Neural cell (in vitro differentiated cells): ENCODE measurements around the gene TESK1. TPM values are rescaled to one million over a fixed set of nuclear protein-coding genes. Genes with fewer than 3 reads are reported as not detected.

Experiments used
- H2AFZ ChIP-seq: fragments of 200-600, 300-800 bp; sonication (generic), shearing (Covaris generic); 2 replicates; pipeline ENCODE4 v1.6.0; 2014; ENCODE audit warnings: low read depth, mild to moderate bottlenecking, antibody characterized with exemption, low read length, moderate library complexity
- H3F3A ChIP-seq: fragments of 200-600 bp; shearing (Covaris generic); 2 replicates; pipeline ENCODE4 v1.6.1; 2016; ENCODE audit warnings: mild to moderate bottlenecking, moderate library complexity, mixed read lengths, antibody characterized with exemption, low read length; ENCODE audit not compliant: insufficient read depth, poor library complexity, severe bottlenecking
- H3K27ac ChIP-seq: fragments of 200-600, 300-800 bp; sonication (generic), shearing (Covaris generic); 2 replicates; pipeline ENCODE4 v1.5.1; 2014; ENCODE audit warnings: mild to moderate bottlenecking, low read length, moderate library complexity
- H3K27me3 ChIP-seq: fragments of 300-800, 200-600 bp; sonication (generic), shearing (Covaris generic); 2 replicates; pipeline ENCODE4 v1.6.0; 2014; ENCODE audit warnings: mild to moderate bottlenecking, low read depth, low read length, moderate library complexity; ENCODE audit not compliant: insufficient read depth
- H3K36me3 ChIP-seq: fragments of 300-800, 200-600 bp; sonication (generic), shearing (Covaris generic); 2 replicates; pipeline ENCODE4 v1.5.1; 2014; ENCODE audit warnings: mild to moderate bottlenecking, antibody characterized with exemption, low read length, moderate library complexity; ENCODE audit not compliant: insufficient read depth
- H3K4me2 ChIP-seq: fragments of 300-800, 200-600 bp; sonication (generic), shearing (Covaris generic); 2 replicates; pipeline ENCODE4 v1.6.0; 2014; ENCODE audit warnings: mild to moderate bottlenecking, low read length
- H3K4me3 ChIP-seq: fragments of 300-800, 200-600 bp; sonication (generic), shearing (Covaris generic); 2 replicates; pipeline ENCODE4 v1.5.1; 2014; ENCODE audit warnings: mild to moderate bottlenecking, low read length, moderate library complexity
- H3K79me2 ChIP-seq: fragments of 200-600 bp; shearing (Covaris generic); replicated peaks from 2 replicates; pipeline ENCODE4 v1.6.0; 2014; ENCODE audit warnings: mild to moderate bottlenecking, low read length, moderate library complexity; ENCODE audit not compliant: insufficient read depth
- H3K9ac ChIP-seq: fragments of 300-800, 200-600 bp; sonication (generic), shearing (Covaris generic); 2 replicates; pipeline ENCODE4 v1.6.1; 2016; ENCODE audit warnings: mild to moderate bottlenecking, low read length, mixed read lengths
- H3K9me2 ChIP-seq: fragments of 200-600 bp; shearing (Covaris generic); 2 replicates; pipeline ENCODE4 v1.6.1; 2016; ENCODE audit warnings: mild to moderate bottlenecking, low read length, mixed read lengths; ENCODE audit not compliant: insufficient read depth
- H3K9me3 ChIP-seq: fragments of 200-600, 300-800 bp; sonication (generic), shearing (Covaris generic); 2 replicates; pipeline ENCODE4 v1.6.1; 2016; ENCODE audit warnings: mild to moderate bottlenecking, mixed run types, low read length, moderate library complexity, mixed read lengths
- H4K20me1 ChIP-seq: fragments of 200-600 bp; shearing (Covaris generic); 2 replicates; pipeline ENCODE4 v1.6.1; 2016; ENCODE audit warnings: mild to moderate bottlenecking, mixed run types; ENCODE audit not compliant: insufficient read depth
- CTCF ChIP-seq: fragments of 450-650 bp; IDR thresholded peaks from 2 replicates; pipeline ENCODE4 v1.5.1; 2014; ENCODE audit warnings: antibody characterized with exemption, mild to moderate bottlenecking, moderate library complexity; ENCODE audit not compliant: poor library complexity, severe bottlenecking
- EP300 ChIP-seq: fragments of 450-650 bp; conservative IDR thresholded peaks from 2 replicates; pipeline ENCODE4 v1.6.1; 2014; ENCODE audit warnings: antibody characterized with exemption, mild to moderate bottlenecking, moderate library complexity; ENCODE audit not compliant: poor library complexity, severe bottlenecking
- EZH2 ChIP-seq: fragments of 200-600, 300-800 bp; shearing (Covaris generic), sonication (generic); IDR thresholded peaks from 2 replicates; pipeline ENCODE4 v1.6.1; 2014; ENCODE audit warnings: antibody characterized with exemption, low read length, borderline replicate concordance, mild to moderate bottlenecking; ENCODE audit not compliant: insufficient read depth, poor library complexity, severe bottlenecking
- MXI1 ChIP-seq: fragments of 450-650 bp; conservative IDR thresholded peaks from 2 replicates; pipeline ENCODE4 v1.6.1; 2014; ENCODE audit warnings: antibody characterized with exemption, mild to moderate bottlenecking; ENCODE audit not compliant: poor library complexity, severe bottlenecking
- POLR2AphosphoS5 ChIP-seq: IDR thresholded peaks from 2 replicates; pipeline ENCODE4 v1.6.1; 2012
- RAD21 ChIP-seq: fragments of 450-650 bp; conservative IDR thresholded peaks from 2 replicates; pipeline ENCODE4 v1.6.1; 2014; ENCODE audit warnings: antibody characterized with exemption, mild to moderate bottlenecking, moderate library complexity
- REST ChIP-seq: IDR thresholded peaks from 2 replicates; pipeline ENCODE4 v1.6.1; 2012; ENCODE audit warnings: borderline replicate concordance
- SMC3 ChIP-seq: fragments of 450-650 bp; conservative IDR thresholded peaks from 2 replicates; pipeline ENCODE4 v1.6.1; 2014; ENCODE audit warnings: antibody characterized with exemption, mild to moderate bottlenecking, moderate library complexity; ENCODE audit not compliant: poor library complexity
- TAF1 ChIP-seq: IDR thresholded peaks from 2 replicates; pipeline ENCODE4 v1.6.1; 2012; ENCODE audit warnings: low read depth
- polyA plus RNA-seq: library from polyadenylated mRNA; depleted of rRNA; stranded (reverse); fragments of >200 nt; gene quantifications from 2 replicates; pipeline ENCODE4 v1.2.3, GENCODE V29; 2014

The TESK1 gene
- polyA plus RNA-seq, 1 donor from 2014 or later: 37.9 TPM

DNA sequence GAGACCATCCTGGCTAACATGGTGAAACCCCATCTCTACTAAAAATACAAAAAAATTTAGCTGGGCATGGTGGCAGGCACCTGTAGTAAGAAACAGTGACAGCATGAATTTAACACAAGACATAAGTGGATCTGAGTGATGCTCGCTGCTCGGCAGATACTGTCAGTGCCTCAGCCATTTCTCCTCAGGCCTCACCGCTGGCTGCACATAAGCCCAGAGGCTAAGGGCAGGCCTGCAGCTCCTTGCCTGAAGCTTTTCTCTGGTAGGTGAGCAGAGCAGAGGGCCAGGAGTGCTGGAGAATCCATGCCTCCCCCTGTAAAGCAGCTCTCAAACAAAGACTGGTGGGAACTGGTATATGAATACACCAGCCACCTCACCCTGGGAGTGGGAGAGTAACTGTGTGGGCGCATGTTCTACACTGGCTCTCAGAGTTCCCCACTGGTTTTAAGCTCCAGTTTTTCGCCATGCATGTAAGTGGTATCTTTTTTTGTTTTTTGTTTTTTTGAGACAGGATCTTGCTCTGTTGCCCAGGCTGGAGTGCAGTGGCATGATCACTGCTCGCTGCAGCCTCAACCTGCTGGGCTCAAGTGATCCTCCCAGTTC, 23.4 kb downstream of the TESK1 start:
- H3K9me2 ChIP-seq: no peaks in the 10 kb centered on the region
- H3K36me3 ChIP-seq: no peaks in the 10 kb centered on the region
- no peak overlapping the region for H3K27ac ChIP-seq
- no peaks in the 10 kb centered on the region for H4K20me1 ChIP-seq
- H3K79me2 ChIP-seq: no peaks in the 10 kb centered on the region
- no peak overlapping the region for H3K4me3 ChIP-seq
- H3K9ac ChIP-seq: no peak overlapping the region
- H3F3A ChIP-seq: no peaks in the 10 kb centered on the region
- TF ChIP-seq REST (no peak), EZH2 (no peak), MXI1 (no peak), TAF1 (no peak), EP300 (no peak), SMC3 (no peak), RAD21 (no peak), POLR2AphosphoS5 (no peak), CTCF (no peak)
- H2AFZ ChIP-seq: no peak overlapping the region
- no peak overlapping the region for H3K4me2 ChIP-seq
- no peaks in the 10 kb centered on the region for H3K27me3 ChIP-seq
- no peaks in the 10 kb centered on the region for H3K9me3 ChIP-seq

DNA sequence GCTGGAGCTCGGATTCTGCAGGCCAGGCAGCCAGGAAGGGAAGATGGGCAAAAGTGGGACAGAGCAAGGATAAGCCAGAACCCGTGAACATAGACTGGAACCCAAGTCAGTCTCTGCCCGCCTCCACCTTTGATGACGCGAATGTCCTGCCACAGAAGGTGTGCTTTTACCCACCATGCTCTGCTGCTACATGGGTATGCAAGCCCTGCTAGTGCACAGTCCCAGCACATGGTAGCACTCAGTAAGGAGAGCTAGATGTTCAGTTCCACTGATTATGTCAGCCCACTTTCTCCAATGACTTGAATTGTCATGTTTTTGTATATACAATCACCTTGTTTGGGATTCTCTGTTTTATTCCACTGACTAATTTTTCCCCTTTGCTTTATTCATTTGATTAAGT, 24.5 kb downstream of the TESK1 start:
- no peaks in the 10 kb centered on the region for H4K20me1 ChIP-seq
- no peaks in the 10 kb centered on the region for H3K36me3 ChIP-seq
- no peaks in the 10 kb centered on the region for H3F3A ChIP-seq
- no peaks in the 10 kb centered on the region for H3K9me3 ChIP-seq
- no peak overlapping the region for H3K4me2 ChIP-seq
- no peaks in the 10 kb centered on the region for H3K27me3 ChIP-seq
- TF ChIP-seq RAD21: no peak
- TF ChIP-seq EZH2: no peak
- TF ChIP-seq EP300: no peak
- no peak for TF ChIP-seq POLR2AphosphoS5
- TF ChIP-seq TAF1: no peak
- TF ChIP-seq SMC3: no peak
- no peak overlapping the region for H3K9ac ChIP-seq
- no peak overlapping the region for H3K4me3 ChIP-seq
- no peak overlapping the region for H2AFZ ChIP-seq
- no peak overlapping the region for H3K27ac ChIP-seq
- no peaks in the 10 kb centered on the region for H3K79me2 ChIP-seq
- H3K9me2 ChIP-seq: no peaks in the 10 kb centered on the region
